Heart right ventricle (tissue), 16 donors: ENCODE results near the gene ABHD16A. TPM values are rescaled to one million over a fixed set of nuclear protein-coding genes. Genes with fewer than 3 reads are reported as not detected.

Source experiments
- ATAC-seq, 8 donors: fragments of 200-7000 bp; cut with Tn5 transposase; one replicate each; pipeline ENCODE4 v1.9.1; 2020; ENCODE audit warnings: mild to moderate bottlenecking in 8 of 8, moderate library complexity in 8 of 8, moderate number of reproducible peaks in 1 of 8
- DNase-seq, 2 donors: peaks; one replicate each; pipeline ENCODE4 v3.0.0-alpha.2; 2020
- H3K27ac ChIP-seq, 10 donors: fragments of 200-600 bp; sonication (generic) in 2 of 10; one replicate each; pipeline versions ENCODE4 v1.5.0 to v1.8.0; 2020 to 2022; ENCODE audit warnings: mild to moderate bottlenecking in 3 of 10
- H3K27me3 ChIP-seq, 7 donors: fragments of 200-600 bp; one replicate each; pipeline ENCODE4 v1.8.0; 2021 to 2022; ENCODE audit warnings: mild to moderate bottlenecking in 2 of 7
- H3K36me3 ChIP-seq, 9 donors: fragments of 200-600 bp; sonication (generic) in 1 of 9; one replicate each; pipeline versions ENCODE4 v1.5.0 to v1.8.0; 2020 to 2022; ENCODE audit warnings: mild to moderate bottlenecking in 2 of 9
- H3K4me1 ChIP-seq, 9 donors: fragments of 200-600 bp; sonication (generic) in 1 of 9; one replicate each; pipeline versions ENCODE4 v1.5.0 to v1.8.0; 2020 to 2022; ENCODE audit warnings: mild to moderate bottlenecking in 4 of 9
- H3K4me3 ChIP-seq, 10 donors: fragments of 200-600 bp; sonication (generic) in 2 of 10; one replicate each; pipeline versions ENCODE4 v1.5.0 to v1.8.0; 2020 to 2022; ENCODE audit warnings: mild to moderate bottlenecking in 7 of 10, moderate library complexity in 2 of 10
- H3K9me3 ChIP-seq, 11 donors: fragments of 200-600 bp in 10 of 11; sonication (generic) in 2 of 11; one replicate each; pipeline versions ENCODE4 v1.5.0 to v1.8.0; 2013 to 2022; ENCODE audit warnings: mild to moderate bottlenecking in 2 of 11, control low read depth in 1 of 11, moderate library complexity in 1 of 11
- WGBS, 2 donors: extraction: QIAGEN DNeasy Blood & Tissue Kit; methylation state at CpG; one replicate each; pipeline ENCODE4 v1.1.7; 2013; ENCODE audit warnings: inconsistent platforms in 1 of 2; 5-methylcytosine and 5-hydroxymethylcytosine counted together
- intact Hi-C, 10 donors: fragments of 100-400 bp; cut with DNase I; formaldehyde crosslinking; loops; one replicate each; pipeline versions ENCODE4 v1.11.1 to v1.14.2; 2022
- polyA plus RNA-seq, 2 donors: library from polyadenylated mRNA; stranded (reverse); fragments of 200-250 nt; gene quantifications; one replicate each; pipeline ENCODE4 v1.2.3, GENCODE V29; 2013
- total RNA-seq, 10 donors: library from RNA; stranded (reverse); fragmentation: NEBNext Ultra II Directional in 3 of 10; extraction: Animal tissue kit (Norgen Biotek cat#: 25700) in 3 of 10; gene quantifications; one replicate each; pipeline versions ENCODE4 v1.2.1 to v1.2.4, GENCODE V29; 2021 to 2023
- TF ChIP-seq, protein P1 (sequence below), 9 donors: fragments of 200-600 bp; sonication (generic) in 2 of 9; IDR thresholded peaks; one replicate each; pipeline versions ENCODE4 v1.5.0 to v1.8.0; 2021 to 2022; ENCODE audit warnings: antibody characterized with exemption in 9 of 9, mild to moderate bottlenecking in 5 of 9, moderate library complexity in 1 of 9
- donor health status: Arrhythmogenic right ventricular cardiomyopathy.
- donor health status: ischemic (EF 13 %, LVEDD 7.1; RV severe dilation, severe dysfunction).
- donor health status: healthy with polysubstance abuse.
- donor health status: DM: no; HTN: yes; CAD: no.
- donor health status: DM: no; HTN: no; CAD: no.
- donor health status: ischemic (EF 25% LVEDD 6.9; RV normal size, moderate dysfunction).
- donor health status: ischemic (EF 25% LVEDD 5.7; RV mildly dilated, moderate dysfunction).
- donor health status: healthy.
- donor health status: DM: yes; HTN: yes; CAD: no.
- donor health status: Ischemic cardiomyopathy.
- donor health status: ischemic (EF 35%, LVEDD 5.7; RV mildly dilated, moderate dysfunction).
- donor health status: nonischemic (EF 11% LVEDD 7.7; RV severe dilation, severe dysfunction).
- donor health status: DM: yes; HTN: yes; CAD: no.
- donor health status: PGD.
- donor health status: ischemic (EF 29% LVEDD 5.4; RV normal size, mild dysfunction).
- donor health status: nonischemic (EF 23%, LVEDD 6.1; RV moderate dilation, normal function).

ABHD16A gene
- total and polyA plus RNA-seq, 12 donors: 24.3 to 45.2 (median 28.7) TPM

DNA sequence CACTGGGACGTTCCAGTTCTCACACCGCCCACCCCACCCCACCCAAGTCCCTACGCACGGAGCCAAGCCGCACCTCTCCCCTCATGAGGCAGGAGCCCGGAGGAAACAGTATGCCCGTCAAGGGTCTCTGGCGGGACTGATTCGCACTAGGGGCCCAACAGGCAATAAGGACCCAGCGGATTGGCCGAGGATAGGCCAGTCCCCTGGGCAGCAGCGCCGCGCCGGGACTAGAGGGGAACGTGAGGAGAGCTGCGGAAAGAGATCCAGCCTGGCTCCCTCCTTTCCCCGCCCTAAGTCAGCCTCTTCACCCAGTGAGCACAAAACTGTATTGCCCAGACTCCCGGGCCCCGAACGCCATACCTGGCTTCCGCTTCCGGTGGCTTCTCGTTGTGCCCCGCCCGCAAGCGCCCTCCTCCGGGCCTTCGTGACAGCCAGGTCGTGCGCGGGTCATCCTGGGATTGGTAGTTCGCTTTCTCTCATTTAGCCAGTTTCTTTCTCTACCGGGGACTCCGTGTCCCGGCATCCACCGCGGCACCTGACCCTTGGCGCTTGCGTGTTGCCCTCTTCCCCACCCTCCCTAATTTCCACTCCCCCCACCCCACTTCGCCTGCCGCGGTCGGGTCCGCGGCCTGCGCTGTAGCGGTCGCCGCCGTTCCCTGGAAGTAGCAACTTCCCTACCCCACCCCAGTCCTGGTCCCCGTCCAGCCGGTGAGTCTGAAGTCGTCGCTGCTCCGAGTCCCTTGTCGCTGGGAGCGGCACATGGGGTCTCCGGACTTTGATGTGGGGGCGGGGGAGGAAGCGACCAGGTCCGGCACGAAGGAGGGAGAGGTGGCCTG is 37.4 kb downstream of the ABHD16A start, which contains the start of gene CSNK2B:
TSS of gene CSNK2B (plus strand) at position 580 of the 836 bp plus-strand sequence. CDS start 752 bp downstream, outside the sequence.
- intact Hi-C loops: loop anchor here in 2 of 10 donors (5.0 to 10.0 kb wide), 4 partner anchors 123 to 1749 kb away; partner anchors contain the start of genes CUTA (in 1 of the 2), DDX39B (in 1 of the 2) and PHF1 (in 1 of the 2)
- DNase-seq (peak; percentile 98 to 99), ATAC-seq (peak; percentile 89 to 94 (median 92))
- H3K27me3 ChIP-seq: no peaks in the 10 kb centered on the region
- H3K9me3 ChIP-seq: no peaks in the 10 kb centered on the region
- TF ChIP-seq, protein P1, sequence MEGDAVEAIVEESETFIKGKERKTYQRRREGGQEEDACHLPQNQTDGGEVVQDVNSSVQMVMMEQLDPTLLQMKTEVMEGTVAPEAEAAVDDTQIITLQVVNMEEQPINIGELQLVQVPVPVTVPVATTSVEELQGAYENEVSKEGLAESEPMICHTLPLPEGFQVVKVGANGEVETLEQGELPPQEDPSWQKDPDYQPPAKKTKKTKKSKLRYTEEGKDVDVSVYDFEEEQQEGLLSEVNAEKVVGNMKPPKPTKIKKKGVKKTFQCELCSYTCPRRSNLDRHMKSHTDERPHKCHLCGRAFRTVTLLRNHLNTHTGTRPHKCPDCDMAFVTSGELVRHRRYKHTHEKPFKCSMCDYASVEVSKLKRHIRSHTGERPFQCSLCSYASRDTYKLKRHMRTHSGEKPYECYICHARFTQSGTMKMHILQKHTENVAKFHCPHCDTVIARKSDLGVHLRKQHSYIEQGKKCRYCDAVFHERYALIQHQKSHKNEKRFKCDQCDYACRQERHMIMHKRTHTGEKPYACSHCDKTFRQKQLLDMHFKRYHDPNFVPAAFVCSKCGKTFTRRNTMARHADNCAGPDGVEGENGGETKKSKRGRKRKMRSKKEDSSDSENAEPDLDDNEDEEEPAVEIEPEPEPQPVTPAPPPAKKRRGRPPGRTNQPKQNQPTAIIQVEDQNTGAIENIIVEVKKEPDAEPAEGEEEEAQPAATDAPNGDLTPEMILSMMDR (IDR thresholded peaks at IDR 0.05): peak in 5 of 9 donors; percentile 12 to 42 (median 27)
- H3K4me3 ChIP-seq: peak within 1 kb of the TSS; percentile 59 to 98 (median 82)
- H3K27ac ChIP-seq: peak within 1 kb of the TSS; percentile 70 to 98 (median 96)
- peaks cover 0 to 64% (median 37%) of the 10 kb centered on the region in 9 donors for H3K36me3 ChIP-seq
- H3K4me1 ChIP-seq: peaks cover 14 to 62% (median 52%) of the 10 kb centered on the region in 9 donors
- WGBS, 2 donors: 0 to 1% methylated on average over 63 of the region's 63 CpGs

DNA sequence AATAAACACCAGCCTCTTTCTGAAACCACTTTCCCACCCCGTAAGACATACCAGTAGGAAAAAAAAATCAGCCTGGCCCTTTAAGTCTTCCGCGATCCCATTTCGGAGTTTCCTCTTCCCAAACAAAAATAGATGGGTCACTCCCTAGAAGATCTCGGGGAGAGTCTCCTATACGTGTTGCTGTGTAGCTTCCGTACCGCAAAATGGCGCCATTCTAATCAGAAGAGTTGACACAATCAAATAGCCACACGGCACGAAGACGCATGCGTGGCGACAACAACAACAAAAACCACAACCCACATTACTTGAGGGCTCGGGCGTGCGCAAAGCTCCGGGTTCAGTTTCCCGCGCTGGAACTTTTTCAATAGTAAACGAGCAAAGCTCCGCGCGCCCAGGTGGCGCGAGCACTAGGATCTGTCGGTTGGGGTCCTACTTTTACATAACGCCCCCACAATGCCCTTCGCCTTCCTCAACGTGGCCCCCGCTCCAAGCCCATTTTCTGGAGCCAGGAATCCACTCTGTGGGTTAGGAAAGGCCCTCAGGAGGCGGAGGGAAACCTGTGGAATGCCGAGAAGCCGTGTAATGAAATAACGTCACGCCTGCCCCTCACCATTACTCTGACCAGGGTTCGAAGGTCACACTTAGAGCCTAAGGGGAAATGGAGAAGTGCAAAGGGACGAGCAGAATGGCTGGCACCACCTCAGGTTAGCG is 38.2 kb downstream of the ABHD16A start, which contains the start of gene GPANK1:
TSS of gene GPANK1 (minus strand) at position 208 of the 711 bp plus-strand sequence. CDS start 519 bp downstream, outside the sequence.
- DNase-seq: peak; percentile 86 to 95
- peak; percentile 47 to 86 (median 73) for ATAC-seq
- Histone ChIP-seq H3K27ac (peak within 1 kb of the TSS; percentile 70 to 98 (median 96)), H3K4me3 (peak within 1 kb of the TSS; percentile 56 to 98 (median 82)), H3K36me3 (peaks cover 0 to 56% (median 31%) of the 10 kb centered on the region in 9 donors), H3K27me3 (no peaks in the 10 kb centered on the region), H3K9me3 (no peaks in the 10 kb centered on the region), H3K4me1 (peaks cover 14 to 63% (median 57%) of the 10 kb centered on the region in 9 donors)
- 0 to 1% methylated on average over 39 of the region's 39 CpGs for WGBS, 2 donors
- TF ChIP-seq, protein P1 (IDR thresholded peaks at IDR 0.05): no peak
- intact Hi-C loops: loop anchor here in 2 of 10 donors (5.0 to 10.0 kb wide), 4 partner anchors 123 to 1750 kb away; partner anchors contain the start of genes CUTA (in 1 of the 2), DDX39B (in 1 of the 2) and PHF1 (in 1 of the 2)

DNA sequence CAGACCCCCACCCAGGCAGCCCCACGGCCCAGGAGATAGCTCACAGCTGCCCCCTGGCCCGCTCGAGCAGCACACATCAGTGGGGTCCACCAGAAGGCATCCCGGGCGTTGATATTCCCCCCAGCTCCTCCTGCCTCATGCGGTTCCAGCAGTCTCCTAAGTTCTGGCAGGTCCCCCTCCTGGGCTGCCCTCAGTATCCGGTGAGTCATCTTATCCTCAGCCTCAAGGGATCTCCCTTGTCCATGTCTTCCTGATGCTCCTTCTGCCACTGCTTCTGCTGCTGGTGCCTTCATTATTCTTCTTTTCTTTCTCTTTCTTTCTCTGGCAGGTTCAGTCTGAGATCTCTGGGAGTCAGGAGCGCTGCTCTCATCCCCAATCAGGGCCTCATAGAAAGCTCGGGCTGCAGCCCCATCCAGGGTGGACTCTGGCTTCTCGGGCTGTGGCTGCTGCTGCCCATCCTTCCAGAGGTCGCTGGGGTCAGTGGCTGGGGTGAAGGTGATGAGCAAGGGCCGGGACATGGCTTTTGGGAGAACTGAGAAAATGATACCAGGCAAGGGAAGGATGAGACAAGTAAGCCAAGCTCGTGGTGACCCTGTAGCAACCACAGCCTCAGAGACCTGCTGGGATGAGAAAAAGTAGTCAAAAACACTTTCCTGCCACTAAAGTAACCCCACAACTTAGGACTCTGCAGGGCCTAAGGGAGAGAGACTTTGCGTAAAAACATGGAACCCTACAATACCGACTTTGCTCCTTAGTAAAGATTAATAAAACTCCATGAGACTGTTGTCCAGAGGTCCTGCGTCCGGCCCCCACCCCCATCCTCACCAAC is 38.9 kb downstream of the ABHD16A start:
- TF ChIP-seq, protein P1 (IDR thresholded peaks at IDR 0.05): no peak
- 8 to 11% methylated on average over 17 of the region's 17 CpGs for WGBS, 2 donors
- peaks cover 20 to 70% (median 65%) of the 10 kb centered on the region in 9 donors for H3K4me1 ChIP-seq
- peak overlapping the region; percentile 49 to 98 (median 96) for H3K27ac ChIP-seq
- no peaks in the 10 kb centered on the region for H3K27me3 ChIP-seq
- no peaks in the 10 kb centered on the region for H3K9me3 ChIP-seq
- H3K36me3 ChIP-seq: peaks cover 0 to 48% (median 24%) of the 10 kb centered on the region in 9 donors
- peak overlapping the region; percentile 56 to 98 (median 82) for H3K4me3 ChIP-seq
- DNase-seq (peak; percentile 29 to 56), ATAC-seq (peak in 1 of 8 donors; percentile 11)
- intact Hi-C loops: loop anchor here in 1 of 10 donors (10.0 kb wide), 1 partner anchor 1751 kb away; the partner anchor contains the start of genes CUTA and PHF1
